NCI-H128 (cell line): ENCODE data around the gene AOPEP.
"Not testable (repeated sequence)": the region's sequence is repeated elsewhere in the genome, so short reads cannot be mapped to it uniquely, and the experiment has no call there.

Experiments used
- DNase-seq: peaks from one replicate; lab custom pipeline; 2025; ENCODE audit not compliant: unreplicated experiment; lab: John Stamatoyannopoulos, UW

The AOPEP gene

DNA sequence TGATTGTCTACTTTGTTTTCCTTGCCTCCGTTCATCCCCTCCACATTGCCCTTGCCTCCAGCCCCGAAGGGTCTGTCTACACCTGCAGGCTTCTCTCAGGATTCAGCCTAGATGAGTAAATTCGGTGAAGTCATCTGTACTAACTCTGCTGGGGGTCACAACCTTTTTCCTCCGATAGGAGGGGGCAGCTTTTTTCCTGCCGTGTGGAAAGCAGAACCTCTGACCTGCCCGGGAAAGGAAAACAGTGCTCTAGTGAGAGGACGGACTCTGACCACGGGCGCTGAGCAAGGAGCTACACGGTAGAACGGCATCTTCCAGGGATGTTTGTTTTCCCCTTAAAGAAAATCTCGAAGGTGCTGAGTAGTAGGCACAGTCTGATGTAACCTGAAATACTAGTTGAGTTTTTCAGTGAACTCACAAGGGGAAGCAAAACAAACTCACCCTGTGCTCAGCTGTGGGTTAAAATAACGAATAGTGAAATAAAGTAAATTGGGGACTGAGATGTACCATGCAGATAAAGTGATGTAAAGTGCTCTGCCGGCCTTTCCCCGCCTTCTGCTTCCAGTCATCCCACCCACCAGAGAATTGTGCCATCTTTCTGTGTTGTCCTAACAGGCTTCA lies 281.8 kb downstream of the AOPEP start:
- peak; percentile 21 for DNase-seq

DNA sequence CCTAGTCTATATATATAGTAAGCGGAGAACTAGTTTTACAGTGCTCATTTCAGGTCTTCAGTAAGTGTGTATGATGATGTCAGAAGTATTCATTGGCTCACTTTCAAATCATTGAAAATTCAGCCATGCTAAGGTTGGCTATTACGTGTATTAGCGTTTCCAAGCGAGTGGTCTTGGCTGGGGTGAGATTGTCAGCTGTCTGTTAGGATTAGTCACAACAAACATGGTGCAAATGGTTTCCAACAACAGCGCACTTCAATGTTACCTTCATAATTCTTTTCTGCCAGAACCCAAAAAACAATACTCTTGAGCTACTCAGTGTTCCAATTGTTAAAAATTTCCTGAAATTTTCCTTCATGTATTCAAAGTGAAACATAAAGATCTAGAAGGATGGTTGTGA lies 283.0 kb downstream of the AOPEP start:
- no peak for DNase-seq

DNA sequence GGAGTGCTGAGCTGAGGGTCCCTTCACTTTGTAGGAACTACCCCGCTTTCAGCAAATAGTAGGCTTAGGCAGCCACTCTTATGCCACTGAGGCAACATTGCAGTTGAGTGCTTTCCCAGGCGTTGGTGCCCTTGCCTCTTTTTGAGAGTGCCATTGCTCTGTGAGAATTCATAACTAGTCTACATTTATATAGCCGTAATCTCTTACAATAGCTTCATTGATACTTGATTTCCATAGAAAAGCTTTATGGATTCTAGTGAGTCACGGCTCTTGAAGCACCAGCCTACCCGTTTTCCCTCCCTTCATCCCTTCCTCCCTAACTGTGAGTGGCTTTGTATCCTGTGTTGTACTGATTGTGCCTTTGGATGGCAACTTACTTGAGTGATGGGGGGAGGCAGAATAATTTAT lies 283.9 kb downstream of the AOPEP start:
- DNase-seq, result no peak

GRCh38 chr9:95012035-95012708 lies 285.7 kb downstream of the AOPEP start:
- no peak for DNase-seq

- DNase-seq, result no peak
Observed at GRCh38 chr9:95012902-95013301, 286.4 kb downstream of the AOPEP start.

- no peak for DNase-seq
Observed at GRCh38 chr9:95014917-95015316, 288.4 kb downstream of the AOPEP start.

DNA sequence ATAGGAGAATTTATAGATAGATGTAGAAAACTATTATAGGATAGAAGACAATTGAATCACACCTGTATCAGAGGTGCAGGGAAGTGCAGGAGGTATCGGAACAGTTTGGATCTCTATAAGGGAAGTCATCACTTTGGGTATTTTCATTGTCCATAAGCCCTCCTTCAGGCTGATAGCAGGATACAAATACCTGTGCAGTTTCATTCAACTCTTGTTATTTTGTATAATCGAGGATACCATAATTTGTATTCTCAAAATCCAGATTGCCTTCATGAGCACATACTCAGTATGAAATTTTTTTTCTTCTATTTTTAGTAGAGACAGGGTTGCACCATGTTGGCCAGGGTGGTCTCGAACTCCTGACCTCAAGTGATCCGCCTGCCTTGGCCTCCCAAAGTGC lies 289.1 kb downstream of the AOPEP start:
- no peak for DNase-seq

- DNase-seq, result no peak
Observed at GRCh38 chr9:95017062-95017461, 290.6 kb downstream of the AOPEP start.

GRCh38 chr9:95017661-95018060 lies 291.2 kb downstream of the AOPEP start:
- DNase-seq, result no peak

DNA sequence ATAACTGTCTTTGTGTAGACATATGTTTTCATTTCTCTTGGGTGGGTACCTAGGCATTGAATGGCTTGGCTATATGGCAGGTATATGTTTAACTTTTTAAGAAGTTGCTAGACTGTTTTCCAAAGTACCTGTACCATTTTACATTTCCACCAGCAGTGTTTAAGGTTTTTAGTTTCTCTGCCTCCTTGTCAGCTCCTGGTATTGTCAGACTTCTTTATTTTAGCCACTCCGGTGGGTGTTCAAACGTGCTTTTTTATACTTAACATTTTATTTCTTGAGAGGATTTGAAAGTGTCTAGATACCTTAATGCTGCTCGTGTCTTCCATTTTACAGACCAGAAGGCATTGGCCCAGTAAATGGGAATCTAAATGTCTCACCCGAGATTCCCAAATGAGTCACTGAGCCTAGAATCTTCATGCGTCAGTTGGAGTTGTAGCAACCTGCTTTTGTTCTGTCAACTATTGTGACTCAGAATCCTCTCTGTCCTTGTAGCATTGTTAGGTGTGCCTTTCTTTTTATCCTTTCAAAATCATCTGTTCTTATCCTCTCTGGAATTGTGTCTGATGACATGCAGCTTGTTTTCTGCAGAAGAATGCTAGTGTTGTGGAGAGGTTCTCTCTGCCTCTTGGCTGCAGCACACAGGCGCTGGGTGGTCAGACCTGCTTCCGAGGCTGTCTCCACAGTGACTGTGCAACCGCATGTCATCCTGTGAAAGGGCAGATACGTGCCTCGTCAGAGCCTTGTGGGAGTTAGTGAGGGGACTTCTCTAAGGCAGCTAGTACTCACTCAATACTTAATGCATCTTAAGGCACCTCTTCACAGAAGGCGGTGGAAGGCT lies 291.8 kb downstream of the AOPEP start:
- DNase-seq, result no peak

DNA sequence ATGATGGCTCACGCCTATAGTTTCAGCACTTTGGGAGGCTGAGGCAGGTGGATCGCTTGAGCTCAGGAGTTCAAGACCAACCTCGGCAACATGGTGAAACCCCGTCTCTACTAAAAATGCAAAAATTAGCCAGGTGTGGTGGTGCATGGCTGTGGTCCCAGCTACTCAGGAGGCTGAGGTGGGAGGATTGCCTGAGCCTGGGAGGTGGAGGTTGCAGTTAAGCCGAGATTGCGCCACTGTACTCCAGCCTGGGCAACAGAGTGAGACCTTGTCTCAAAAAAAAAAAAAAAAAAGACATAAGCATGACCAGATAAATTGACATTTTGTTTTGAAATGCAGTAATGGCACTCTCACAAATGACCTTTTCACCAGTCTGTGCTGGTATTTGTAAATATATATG lies 294.1 kb downstream of the AOPEP start:
- not testable (repeated sequence) for DNase-seq

DNA sequence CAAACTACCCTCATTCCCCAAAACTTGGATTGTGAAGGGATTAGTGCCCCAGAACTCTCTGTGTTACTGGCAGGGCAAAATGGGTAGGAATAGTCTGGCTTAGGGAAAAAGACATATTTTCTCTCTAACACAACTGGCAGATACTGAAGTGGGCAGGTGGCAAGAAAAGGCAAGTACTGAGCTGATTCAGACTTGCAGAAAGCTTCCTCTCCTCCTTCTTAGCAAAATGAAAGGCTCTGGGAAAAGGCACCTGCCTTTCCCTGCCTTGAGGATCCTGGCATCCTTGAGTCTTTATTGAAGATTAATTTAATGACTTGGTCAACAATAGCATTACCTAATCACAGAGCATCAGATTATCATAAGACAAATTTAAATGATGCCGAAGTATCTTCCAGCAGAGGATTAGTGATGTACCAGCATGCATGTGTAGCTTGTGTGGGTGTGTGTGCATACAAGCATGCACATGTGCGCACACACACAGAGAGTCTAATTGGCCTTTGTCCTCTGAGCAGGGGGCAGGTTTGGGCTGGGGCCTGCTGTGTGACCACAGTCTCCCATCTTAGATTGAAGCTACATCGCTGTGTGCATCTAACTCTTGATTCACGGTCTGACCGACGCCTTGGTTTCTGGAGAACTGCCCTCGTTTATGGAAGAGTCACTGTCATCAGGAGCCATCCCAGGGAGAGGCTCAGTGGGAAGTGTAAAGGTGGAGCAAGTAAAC lies 294.8 kb downstream of the AOPEP start:
- DNase-seq, result no peak

DNA sequence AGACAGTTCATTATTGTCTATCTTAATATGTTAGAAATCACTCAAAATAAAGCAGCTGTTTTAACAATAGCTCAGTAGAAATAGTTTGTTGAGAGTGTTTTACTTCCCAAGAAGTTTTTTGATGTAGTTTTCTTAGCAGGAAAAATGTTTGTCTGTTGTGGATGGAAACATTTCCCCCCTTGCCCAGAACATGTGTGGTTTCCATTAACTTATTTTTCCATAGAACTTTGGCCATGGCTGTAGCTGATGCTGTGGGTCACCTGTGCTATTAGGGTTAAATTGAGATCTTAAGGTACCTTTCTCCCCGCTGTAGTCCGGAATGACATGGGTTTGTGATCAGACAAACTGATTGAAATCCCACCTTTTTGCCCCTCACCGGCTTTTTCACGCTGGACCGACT lies 296.2 kb downstream of the AOPEP start:
- no peak for DNase-seq

DNA sequence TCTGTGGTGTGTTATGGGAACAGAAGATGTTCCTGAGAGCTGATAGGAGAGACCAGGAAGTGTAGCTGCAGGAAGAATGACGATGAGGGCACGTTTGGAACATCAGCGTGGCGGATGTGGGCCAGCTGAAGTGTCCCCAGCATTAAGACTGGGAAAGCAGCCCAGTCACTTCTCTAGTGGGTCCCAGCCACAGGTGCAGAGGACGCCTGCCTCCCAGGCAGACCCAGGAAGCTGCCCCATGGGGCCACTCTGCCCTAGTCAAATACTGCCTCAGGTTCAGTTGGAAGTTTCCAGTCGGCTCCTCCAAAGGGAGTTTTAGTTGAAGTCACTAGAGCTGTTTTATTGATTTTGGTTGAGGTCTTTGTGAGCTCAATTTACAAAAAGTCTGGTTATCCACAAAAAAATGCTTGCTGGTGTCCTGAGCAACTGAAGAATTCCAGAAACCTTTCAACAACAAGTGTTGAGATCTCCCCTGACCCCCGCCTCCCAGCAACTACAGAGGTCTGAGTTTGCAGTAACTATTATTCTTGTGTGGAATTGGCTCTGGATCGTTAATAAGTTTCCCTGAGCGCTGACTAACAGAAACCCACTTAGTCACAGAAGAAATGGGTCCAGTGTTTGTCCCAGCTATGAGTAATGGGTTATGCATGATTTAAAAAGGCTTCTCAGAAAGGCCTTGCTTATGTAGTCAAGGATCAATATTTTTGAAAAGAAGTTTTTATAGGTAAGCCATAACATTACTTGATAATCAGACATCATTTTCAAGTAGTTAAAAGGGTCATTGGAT lies 296.9 kb downstream of the AOPEP start:
- no peak for DNase-seq

DNA sequence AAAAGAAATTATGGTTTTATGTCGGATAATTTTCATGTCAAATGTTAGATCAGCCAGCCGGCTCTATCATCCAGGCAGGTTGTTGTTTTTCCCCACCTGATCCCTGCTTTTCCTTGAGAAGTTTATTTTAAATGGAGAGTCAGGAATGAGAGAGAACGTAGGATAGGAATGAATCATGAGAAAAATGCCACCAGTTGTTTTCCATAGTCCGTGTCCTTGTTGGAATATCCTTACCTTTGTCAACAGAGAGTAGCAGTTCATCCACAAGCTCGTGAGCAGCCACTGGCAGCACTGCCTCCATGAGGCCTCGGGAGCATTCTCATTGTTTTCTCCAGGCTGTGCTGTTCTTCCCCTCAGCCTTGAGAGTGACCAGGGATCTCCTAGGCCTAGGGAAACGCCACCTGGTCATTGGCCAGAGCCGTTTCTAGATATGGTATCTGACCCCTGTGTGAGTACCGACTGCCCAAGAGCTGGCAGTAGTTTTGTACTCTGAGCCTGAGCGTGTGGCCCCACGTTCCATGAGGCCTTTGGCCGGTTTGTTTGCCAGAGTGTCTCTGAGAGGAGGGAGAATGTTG lies 297.7 kb downstream of the AOPEP start:
- DNase-seq, result no peak

GRCh38 chr9:95025213-95026147 lies 299.0 kb downstream of the AOPEP start:
- no peak for DNase-seq

DNA sequence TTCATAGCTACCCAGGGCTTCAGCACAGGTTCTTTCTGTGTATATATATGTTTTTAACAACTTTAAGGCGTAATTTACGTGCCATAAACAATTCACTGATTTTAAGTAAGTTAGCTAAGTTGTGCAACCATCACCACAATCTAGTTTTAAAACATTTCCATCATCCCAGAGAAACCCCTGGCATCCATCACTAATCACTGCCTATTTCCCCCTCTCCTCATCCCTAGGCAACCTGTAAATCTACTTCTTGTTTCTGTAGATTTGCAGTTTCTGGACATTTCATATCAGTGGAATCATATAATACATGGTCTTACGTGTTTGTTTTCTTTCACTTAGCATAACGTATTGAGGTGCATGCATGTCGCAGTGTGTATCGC lies 299.6 kb downstream of the AOPEP start:
- no peak for DNase-seq

DNA sequence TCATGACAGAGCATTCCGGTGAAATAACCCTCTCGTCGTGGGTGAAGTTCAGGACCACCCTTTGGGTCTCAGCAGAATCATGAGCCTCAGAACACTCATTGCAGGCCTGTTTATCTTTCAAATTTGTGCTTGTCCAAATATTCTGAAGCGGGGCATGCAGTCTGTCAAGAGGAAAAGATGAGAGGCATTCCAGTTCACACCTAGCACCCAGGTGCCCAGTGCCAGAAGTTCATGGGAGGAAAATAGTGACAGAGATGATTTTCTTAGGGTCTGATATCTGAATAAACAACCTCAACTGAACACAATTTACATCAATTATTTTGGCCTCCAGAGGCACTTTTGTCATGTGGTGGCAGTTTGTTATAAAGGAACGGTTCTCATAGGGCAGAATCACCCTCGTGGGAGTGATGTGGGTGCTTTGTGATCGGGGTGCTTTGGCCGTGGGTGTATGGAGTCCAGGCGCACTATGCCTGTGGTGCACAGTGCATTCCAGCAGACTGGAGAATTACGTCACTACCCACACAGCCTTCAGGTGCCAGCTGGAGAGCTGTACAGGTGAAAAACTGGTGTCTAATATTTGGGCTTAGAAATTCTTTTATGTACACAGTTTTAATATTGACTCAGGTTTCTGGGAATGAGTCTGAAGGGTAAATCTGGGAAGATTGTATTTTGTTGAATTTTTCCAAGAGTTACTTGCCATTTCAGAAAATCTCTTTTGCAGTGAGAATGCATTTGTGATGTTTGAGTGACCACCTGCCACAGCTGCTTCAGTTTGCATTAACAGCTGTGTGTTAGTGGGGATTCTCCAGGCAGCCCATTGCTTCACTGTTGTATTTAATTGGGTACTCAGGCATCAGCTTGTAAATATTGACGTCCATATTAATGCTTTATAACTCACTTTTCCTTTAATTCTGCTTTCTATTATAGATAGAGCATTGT lies 301.7 kb downstream of the AOPEP start:
- DNase-seq, result no peak
